Femur (tissue), 1 donor: ENCODE measurements around the gene MAN1C1.
"Not testable (repeated sequence)": the region's sequence is repeated elsewhere in the genome, so short reads cannot be mapped to it uniquely, and the experiment has no call there.

ENCODE experiments used
- DNase-seq: peaks from one replicate; pipeline ENCODE4 v3.0.0-alpha.2; 2017

The MAN1C1 gene

GRCh38 chr1:25683731-25684130 lies 67.1 kb downstream of the MAN1C1 start:
- no peak for DNase-seq

GRCh38 chr1:25684216-25684965 lies 67.8 kb downstream of the MAN1C1 start:
- DNase-seq = no peak

GRCh38 chr1:25685211-25685750 lies 68.7 kb downstream of the MAN1C1 start:
- no peak for DNase-seq

DNA sequence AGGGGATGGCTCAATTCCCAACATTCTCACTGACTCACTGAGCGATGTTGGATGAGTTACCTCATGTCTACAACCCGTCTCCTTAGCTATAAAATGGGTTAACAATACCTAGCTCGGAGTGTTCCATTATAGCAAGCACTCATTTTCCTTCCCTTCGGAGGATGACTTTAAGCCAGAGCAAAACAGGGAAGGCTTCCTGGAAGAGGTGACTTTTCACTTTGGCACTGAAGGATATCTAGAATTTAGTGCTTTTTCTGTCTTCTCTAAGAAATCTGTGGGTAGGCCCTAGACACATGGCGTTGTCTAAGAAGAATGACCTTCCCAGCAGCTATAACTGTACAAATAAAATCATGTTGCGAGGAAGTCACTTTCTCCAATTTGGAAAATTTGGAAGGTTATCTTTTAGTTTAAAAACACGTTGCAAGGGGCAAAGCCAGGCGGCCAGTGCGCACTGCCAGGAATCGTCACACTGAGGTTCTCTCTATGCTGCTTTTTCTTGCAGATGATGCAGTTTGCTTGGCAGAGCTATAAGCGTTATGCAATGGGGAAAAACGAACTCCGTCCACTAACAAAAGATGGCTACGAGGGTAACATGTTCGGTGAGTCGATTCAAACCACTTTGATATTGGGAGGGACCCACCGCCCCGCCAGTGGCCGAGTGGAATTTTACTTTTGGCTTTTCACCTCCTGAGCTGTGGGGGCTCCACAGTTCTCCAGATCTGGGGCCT lies 69.5 kb downstream of the MAN1C1 start:
- no peak for DNase-seq

DNA sequence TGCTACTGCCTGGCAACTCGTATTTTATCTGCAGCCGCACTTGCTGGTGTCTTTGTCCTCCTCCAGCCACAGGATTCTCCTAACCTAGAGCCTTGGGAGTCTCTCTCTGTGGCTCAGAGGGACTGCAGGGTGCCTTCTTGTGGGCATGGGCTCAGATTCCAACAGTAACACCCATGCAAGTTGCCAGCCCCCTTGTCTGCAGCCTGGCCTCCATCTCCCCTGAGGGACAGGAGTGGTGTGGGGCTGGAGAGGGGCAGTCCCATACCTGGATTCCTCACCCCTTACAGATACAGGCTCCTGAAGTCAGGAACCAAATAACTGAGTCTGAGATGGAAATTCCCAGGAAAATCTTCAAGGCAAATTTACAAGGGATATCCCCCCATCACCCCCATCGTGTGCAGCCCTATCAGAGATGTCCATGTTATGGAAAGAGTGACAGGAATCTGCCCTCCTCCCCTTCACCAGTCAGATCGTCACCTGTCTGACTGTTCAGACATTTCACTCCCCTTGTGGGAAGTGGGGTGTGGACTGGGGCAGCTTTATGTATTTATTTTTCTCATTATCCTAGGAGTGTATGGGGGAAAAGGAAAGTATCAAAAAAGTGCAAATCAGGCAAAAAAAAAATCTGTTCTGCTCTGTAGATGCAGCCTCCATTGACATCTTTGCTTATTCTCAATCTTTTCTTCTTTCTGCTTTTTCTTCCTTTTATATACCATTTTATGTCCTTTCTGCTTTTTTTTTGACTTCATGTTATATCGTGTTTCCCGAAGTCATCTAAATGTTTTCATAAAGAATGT lies 70.8 kb downstream of the MAN1C1 start:
- no peak for DNase-seq

GRCh38 chr1:25688390-25689119 lies 72.0 kb downstream of the MAN1C1 start:
- DNase-seq = no peak

GRCh38 chr1:25689686-25690381 lies 73.2 kb downstream of the MAN1C1 start:
- no peak for DNase-seq

- DNase-seq = no peak
Observed at GRCh38 chr1:25690396-25690956, 73.9 kb downstream of the MAN1C1 start.

DNA sequence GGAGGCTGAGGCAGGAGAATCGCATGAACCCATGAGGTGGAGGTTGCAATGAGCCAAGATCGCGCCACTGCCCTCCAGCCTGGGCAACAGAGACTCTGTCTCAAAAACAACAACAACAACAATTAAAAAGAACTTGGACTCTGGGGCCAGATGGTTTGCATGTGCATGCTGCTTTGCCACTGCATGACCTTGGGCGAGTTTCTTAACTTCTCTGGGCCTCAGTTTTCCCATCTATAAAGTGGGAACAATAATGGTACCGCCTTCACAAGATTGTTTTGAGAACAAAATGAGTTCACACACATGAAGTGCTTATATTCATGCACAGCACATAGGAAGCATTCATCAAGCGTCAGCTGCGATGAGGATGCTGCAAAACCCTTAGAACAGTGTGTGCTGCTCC lies 74.6 kb downstream of the MAN1C1 start:
- DNase-seq = no peak

- no peak for DNase-seq
Observed at GRCh38 chr1:25692560-25692959, 76.0 kb downstream of the MAN1C1 start.

DNA sequence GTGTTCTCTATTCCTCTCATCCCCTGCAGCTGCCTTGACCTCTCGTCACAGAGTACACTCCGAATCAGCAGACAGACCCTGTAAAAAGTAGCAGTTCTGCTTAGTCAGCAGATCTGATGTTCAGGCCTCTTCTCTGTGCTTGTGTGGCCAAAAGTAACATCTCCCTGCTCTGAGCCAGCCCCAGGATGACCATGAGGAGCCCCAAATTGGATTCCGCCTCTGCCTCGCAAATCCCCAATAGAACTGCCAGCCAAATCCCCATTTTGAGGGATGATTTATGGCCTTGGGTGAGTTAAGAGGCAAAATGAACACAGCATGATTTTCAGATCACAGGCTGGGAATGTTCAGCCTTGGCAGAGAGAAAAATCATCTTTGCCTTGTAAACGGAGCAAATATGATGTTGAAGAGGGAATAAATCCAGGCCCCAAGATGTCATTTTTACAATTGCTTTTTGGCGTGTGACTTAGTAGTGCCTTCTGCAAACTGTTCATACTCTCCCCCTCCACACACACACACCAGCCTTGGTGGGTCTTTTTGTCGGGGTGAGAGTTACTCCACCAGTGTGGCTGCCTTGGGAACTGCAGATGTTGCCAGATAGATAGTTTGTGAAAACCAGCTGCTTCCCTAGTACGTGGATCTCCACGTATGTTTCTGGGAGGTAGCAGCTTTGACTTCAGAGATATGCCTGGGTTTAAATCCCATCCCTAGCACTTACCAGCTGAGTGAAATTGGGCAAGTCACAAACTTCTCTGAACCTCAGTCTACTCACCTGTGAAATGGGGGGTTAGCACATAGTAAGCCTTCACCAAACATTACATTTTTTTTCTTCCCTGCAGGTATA lies 77.8 kb downstream of the MAN1C1 start:
- peak; percentile 78 for DNase-seq

DNA sequence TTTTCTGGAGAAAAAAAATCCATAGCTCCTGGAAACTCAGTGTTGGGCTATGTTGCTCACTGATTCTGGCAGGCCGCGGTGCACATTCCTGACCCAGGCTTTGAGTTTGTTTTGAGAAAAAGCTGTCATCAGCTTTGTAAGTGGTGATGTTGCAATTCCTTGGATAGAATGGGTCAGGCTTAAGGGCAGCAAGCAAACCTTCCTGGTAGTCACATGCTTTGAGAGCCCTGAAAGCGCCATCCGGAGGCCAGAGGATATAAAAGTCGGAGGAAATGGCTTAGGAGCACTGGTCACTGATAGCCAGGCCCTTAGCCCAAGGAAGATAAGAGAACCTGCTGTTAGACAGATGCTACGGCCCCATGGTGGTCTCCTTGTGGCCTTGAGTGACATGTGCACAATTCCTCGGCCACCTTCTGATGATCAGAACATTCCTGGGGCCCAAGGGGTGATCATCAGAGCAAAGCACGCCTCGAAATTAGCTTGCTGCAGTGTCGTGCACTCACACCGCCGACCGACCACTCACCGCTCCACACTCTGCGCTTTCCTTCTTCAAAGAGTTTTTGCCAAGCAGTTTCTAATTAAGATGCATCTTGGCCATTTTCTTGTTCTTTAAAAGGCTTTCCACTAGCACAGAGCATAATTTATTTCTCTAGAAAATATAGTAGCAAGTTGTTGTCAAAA lies 78.6 kb downstream of the MAN1C1 start:
- DNase-seq = peak; percentile 71

- DNase-seq = no peak
Observed at GRCh38 chr1:25695771-25696311, 79.2 kb downstream of the MAN1C1 start.

GRCh38 chr1:25696643-25697042 lies 80.1 kb downstream of the MAN1C1 start:
- DNase-seq = not testable (repeated sequence)

DNA sequence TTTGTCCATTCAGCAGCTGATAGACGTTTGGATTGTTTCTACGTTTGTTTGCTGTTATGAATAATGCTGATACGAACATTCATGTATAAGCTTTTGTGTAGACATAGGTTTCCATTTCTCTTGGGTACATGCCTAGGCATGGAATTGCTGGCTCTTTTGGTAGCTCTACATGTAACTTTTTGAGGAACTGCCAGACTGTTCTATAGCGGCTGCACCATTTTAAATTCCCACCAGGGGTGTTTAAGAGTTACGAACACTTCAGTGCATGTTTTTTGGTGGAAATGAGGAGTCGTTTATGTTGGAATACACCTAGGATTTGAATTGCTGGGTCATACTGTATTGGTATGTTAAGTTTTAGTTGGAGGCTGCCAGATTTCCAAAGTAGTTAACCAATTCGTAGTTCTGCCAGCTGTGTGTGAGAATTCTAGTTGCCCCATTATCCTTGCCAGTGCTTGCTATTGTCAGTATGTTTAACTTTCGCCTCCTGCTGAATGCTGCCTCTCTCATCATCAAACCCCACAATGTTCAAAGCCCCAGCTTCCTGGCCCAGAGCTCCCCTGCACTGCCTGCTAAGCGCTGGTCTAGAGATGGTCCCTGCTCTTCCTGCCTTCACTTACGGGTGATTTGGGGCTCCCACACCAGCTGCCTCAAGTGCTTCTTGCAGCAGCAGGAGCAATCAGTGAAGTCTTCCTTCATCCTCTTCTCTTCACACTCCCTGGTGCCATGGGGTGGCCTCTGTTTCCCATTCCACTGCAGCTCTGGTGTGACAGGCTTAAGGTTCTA lies 81.0 kb downstream of the MAN1C1 start:
- DNase-seq = no peak

DNA sequence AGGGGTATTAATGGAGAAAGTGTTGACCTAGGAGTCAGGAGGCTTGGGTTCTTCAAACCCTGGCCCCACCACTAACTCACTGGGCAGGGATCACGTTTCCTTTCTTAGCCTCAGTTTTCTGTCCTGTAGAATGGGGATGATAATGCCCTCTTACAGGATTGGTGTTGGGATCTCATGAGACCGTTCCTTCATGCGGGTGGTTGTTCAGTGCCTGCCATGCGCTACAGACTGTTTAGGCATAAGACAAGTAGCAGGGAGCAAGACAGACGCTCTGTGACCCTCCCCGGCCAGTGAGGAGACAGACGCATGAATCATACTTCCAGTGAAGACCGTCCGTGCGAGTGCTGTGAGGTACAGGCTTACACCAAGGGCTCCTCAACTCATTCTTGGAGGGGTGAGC lies 81.7 kb downstream of the MAN1C1 start:
- DNase-seq = no peak

DNA sequence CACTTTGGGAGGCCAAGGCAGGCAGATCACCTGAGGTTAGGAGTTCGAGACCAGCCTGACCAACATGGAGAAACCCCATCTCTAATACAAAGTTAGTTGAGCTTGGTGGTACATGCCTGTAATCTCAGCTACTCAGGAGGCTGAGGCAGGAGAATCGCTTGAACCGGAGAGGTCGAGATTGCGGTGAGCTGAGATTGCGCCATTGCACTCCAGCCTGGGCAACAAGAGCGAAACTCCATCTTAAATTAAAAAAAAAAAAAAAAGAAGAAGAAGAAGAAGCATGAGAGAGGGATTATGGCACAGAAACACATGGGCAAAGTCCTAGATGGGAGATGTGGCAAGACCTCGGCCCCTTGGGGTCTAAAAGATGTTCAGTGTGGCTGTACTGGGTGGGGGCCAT lies 82.5 kb downstream of the MAN1C1 start:
- DNase-seq = not testable (repeated sequence)

DNA sequence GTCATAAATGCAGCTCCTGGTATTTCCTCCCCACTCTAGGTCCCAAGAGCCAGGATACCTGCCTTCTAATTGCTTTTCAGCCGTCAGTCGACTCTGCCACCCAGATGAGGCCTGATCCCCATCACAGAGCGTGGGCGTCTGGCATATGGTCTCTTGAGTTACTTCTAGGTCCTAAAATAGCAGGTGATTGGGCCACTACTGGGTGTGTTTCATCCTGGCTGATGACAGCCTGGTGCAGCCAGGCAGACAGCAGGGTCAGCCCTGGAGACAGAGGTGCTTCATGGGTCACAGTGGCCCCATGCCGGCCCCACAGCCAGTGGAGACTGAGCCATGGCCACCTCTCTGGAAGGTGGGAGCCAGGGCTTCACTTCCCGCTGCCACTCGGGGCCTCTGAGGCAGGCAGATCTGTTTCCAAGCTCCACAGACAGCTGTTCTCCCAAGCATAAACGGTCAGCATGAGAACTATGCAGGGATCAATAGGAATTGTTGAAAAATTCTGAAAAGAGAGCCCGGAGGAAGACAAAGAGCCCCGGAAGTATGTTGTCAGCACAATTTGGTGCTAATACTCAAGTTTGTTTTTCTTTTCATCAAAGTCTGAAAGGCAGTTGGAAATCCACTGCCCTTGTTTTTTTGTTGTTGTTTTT lies 83.0 kb downstream of the MAN1C1 start:
- no peak for DNase-seq
